Ishikawa (cell line): Measurements from ENCODE around the gene OR6N2.

Experiments
- CEBPB ChIP-seq: IDR thresholded peaks from 2 replicates; pipeline ENCODE4 v1.6.1; 2012
- CREB1 ChIP-seq: IDR thresholded peaks from 2 replicates; pipeline ENCODE4 v1.6.1; 2012; ENCODE audit warnings: low read depth
- EGR1 ChIP-seq: IDR thresholded peaks from 2 replicates; pipeline ENCODE4 v1.6.1; 2012
- EP300 ChIP-seq: IDR thresholded peaks from 2 replicates; pipeline ENCODE4 v1.6.1; 2012; ENCODE audit warnings: borderline replicate concordance
- FOXM1 ChIP-seq: IDR thresholded peaks from 2 replicates; pipeline ENCODE4 v1.6.1; 2012; ENCODE audit warnings: low read depth, borderline replicate concordance
- MAX ChIP-seq: IDR thresholded peaks from 2 replicates; pipeline ENCODE4 v1.6.1; 2012
- NFIC ChIP-seq: IDR thresholded peaks from 2 replicates; pipeline ENCODE4 v1.6.1; 2012
- RAD21 ChIP-seq: IDR thresholded peaks from 2 replicates; pipeline ENCODE4 v1.6.1; 2012; ENCODE audit warnings: low read depth
- REST ChIP-seq: IDR thresholded peaks from 2 replicates; pipeline ENCODE4 v1.6.1; 2012; ENCODE audit warnings: low read depth, mild to moderate bottlenecking
- TAF1 ChIP-seq: IDR thresholded peaks from 2 replicates; pipeline ENCODE4 v1.6.1; 2012; ENCODE audit warnings: low read depth, mild to moderate bottlenecking
- TCF12 ChIP-seq: IDR thresholded peaks from 2 replicates; pipeline ENCODE4 v1.6.1; 2012; ENCODE audit warnings: low read depth
- TEAD4 ChIP-seq: IDR thresholded peaks from 2 replicates; pipeline ENCODE4 v1.6.1; 2012
- USF1 ChIP-seq: IDR thresholded peaks from 2 replicates; pipeline ENCODE4 v1.6.1; 2012
- YY1 ChIP-seq: IDR thresholded peaks from 2 replicates; pipeline ENCODE4 v1.6.1; 2012; ENCODE audit warnings: low read depth
- ZBTB7A ChIP-seq: IDR thresholded peaks from 2 replicates; pipeline ENCODE4 v1.6.1; 2012; ENCODE audit warnings: low read depth

OR6N2 gene

GRCh38 chr1:158794247-158794646, 13.2 kb upstream of the OR6N2 start:
- no peak for TF ChIP-seq RAD21
- no peak for TF ChIP-seq FOXM1
- TF ChIP-seq REST = no peak
- no peak for TF ChIP-seq TAF1
- no peak for TF ChIP-seq CEBPB
- no peak for TF ChIP-seq ZBTB7A
- no peak for TF ChIP-seq USF1
- TF ChIP-seq TEAD4 = no peak
- no peak for TF ChIP-seq YY1
- no peak for TF ChIP-seq MAX

GRCh38 chr1:158793604-158794003, 12.6 kb upstream of the OR6N2 start:
- TF ChIP-seq CEBPB (no peak), NFIC (no peak)

- TF ChIP-seq TEAD4 = no peak
- no peak for TF ChIP-seq REST
- TF ChIP-seq NFIC = no peak
- TF ChIP-seq ZBTB7A = no peak
- TF ChIP-seq EP300 = no peak
- TF ChIP-seq YY1 = no peak
- TF ChIP-seq USF1 = no peak
- TF ChIP-seq TCF12 = no peak
- no peak for TF ChIP-seq CREB1
- no peak for TF ChIP-seq RAD21
- TF ChIP-seq TAF1 = no peak
- no peak for TF ChIP-seq MAX
- TF ChIP-seq EGR1 = no peak
- TF ChIP-seq CEBPB = no peak
- TF ChIP-seq FOXM1 = no peak
These were observed 8.8 kb downstream of the OR6N2 start, which contains the start of gene OR6N1 for GRCh38 chr1:158771950-158772866. OR6N1 (minus strand) TSS chr1:158772195; CDS start chr1:158766682, 5,513 bp downstream.

- TF ChIP-seq REST = no peak
- TF ChIP-seq ZBTB7A = no peak
- TF ChIP-seq NFIC = no peak
- TF ChIP-seq EP300 = no peak
- no peak for TF ChIP-seq CREB1
- no peak for TF ChIP-seq CEBPB
- TF ChIP-seq TAF1 = no peak
- TF ChIP-seq RAD21 = no peak
- TF ChIP-seq MAX = no peak
- TF ChIP-seq YY1 = no peak
- TF ChIP-seq FOXM1 = no peak
- no peak for TF ChIP-seq TEAD4
These were observed 26.6 kb downstream of the OR6N2 start, which contains the start of gene OR6K6 for GRCh38 chr1:158754420-158754819. OR6K6 (plus strand) TSS chr1:158754720; CDS start chr1:158754888, 168 bp downstream.
